DND-41 (cell line): Measurements from ENCODE around the gene MYH7.

Experiments used
- EZH2 ChIP-seq: IDR thresholded peaks from 3 replicates; pipeline ENCODE4 v1.6.1; 2012; ENCODE audit warnings: borderline replicate concordance, low read depth, mild to moderate bottlenecking, moderate library complexity, low read length, inconsistent platforms; ENCODE audit not compliant: severe bottlenecking
- TF ChIP-seq, protein P1 (sequence below): IDR thresholded peaks from 2 replicates; pipeline ENCODE4 v1.5.1; 2012; ENCODE audit warnings: borderline replicate concordance, low read length, moderate library complexity, mild to moderate bottlenecking; ENCODE audit not compliant: poor library complexity, severe bottlenecking; ENCODE audit errors: extremely low read depth

DNA sequence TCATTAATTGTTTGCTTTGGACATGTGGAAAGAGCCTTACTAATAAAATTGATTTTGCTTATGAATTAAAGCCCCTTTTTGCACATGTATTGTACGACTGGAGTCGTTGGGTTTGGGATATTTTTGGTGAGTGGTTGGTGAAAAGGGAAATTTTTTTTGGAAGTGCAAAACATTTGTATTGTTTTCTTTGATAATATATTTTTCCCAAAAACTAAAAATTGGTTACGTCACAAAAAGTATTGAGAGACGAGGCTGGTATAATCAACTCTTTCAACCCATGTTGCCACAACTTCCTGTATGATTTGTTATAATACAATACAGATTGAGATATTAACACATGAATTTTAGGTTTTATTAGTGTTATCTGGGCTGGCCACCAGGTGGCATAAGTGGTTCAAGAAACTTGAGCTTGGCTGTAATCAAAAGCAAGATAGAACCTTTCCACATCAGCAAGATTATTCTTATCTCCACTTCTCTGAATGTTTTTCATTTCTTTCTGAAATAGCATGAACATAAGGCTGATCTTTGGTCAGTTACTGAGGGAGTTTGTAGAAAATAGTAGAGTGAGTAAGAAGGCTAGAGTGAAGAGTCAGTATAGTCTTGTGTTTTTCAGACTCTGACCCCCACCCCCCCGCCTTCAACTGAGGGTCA is 42.8 kb upstream of the MYH7 start:
- TF ChIP-seq, protein P1, sequence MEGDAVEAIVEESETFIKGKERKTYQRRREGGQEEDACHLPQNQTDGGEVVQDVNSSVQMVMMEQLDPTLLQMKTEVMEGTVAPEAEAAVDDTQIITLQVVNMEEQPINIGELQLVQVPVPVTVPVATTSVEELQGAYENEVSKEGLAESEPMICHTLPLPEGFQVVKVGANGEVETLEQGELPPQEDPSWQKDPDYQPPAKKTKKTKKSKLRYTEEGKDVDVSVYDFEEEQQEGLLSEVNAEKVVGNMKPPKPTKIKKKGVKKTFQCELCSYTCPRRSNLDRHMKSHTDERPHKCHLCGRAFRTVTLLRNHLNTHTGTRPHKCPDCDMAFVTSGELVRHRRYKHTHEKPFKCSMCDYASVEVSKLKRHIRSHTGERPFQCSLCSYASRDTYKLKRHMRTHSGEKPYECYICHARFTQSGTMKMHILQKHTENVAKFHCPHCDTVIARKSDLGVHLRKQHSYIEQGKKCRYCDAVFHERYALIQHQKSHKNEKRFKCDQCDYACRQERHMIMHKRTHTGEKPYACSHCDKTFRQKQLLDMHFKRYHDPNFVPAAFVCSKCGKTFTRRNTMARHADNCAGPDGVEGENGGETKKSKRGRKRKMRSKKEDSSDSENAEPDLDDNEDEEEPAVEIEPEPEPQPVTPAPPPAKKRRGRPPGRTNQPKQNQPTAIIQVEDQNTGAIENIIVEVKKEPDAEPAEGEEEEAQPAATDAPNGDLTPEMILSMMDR = peak; percentile 77
- TF ChIP-seq EZH2 = no peak
